Measurements from ENCODE around the gene ABHD17B.

- TF ChIP-seq CTCF (conservative IDR thresholded peaks at IDR 0.05 in 1 of 2, IDR thresholded peaks at IDR 0.05 in 1 of 2; ENCODE audit: extremely low read depth in 1 of 2, insufficient read depth in 1 of 2, low read depth in 1 of 2, low read length in 2 of 2) (no peak), EZH2 (IDR thresholded peaks at IDR 0.05; ENCODE audit: borderline replicate concordance, low read length) (no peak)
Measured at GRCh38 chr9:71861618-71862017, 49.4 kb downstream of the ABHD17B start.
